SIG-M5 (cell line): ENCODE measurements around the gene SGPP1.
"Not testable (repeated sequence)": the region's sequence is repeated elsewhere in the genome, so short reads cannot be mapped to it uniquely, and the experiment has no call there.

ENCODE experiments used
- DNase-seq: peaks from one replicate; lab custom pipeline; 2025; lab: John Stamatoyannopoulos, UW

The SGPP1 gene

GRCh38 chr14:63727736-63728728 lies at the start of gene SGPP1:
TSS of gene SGPP1 (minus strand) at chr14:63728065. CDS start at chr14:63727944, 121 bp downstream.
- DNase-seq: no peak

- DNase-seq: no peak
Observed at GRCh38 chr14:63777024-63777423, 49.2 kb upstream of the SGPP1 start.

- no peak for DNase-seq
Observed at GRCh38 chr14:63773504-63773903, 45.6 kb upstream of the SGPP1 start.

- no peak for DNase-seq
Observed at GRCh38 chr14:63770187-63770807, 42.4 kb upstream of the SGPP1 start.

- no peak for DNase-seq
Observed at GRCh38 chr14:63766611-63767010, 38.7 kb upstream of the SGPP1 start.

- DNase-seq: no peak
Observed at GRCh38 chr14:63764620-63765139, 36.8 kb upstream of the SGPP1 start.

GRCh38 chr14:63764103-63764502 lies 36.2 kb upstream of the SGPP1 start:
- no peak for DNase-seq

- DNase-seq: no peak
Observed at GRCh38 chr14:63761351-63762117, 33.7 kb upstream of the SGPP1 start.

- DNase-seq: no peak
Observed at GRCh38 chr14:63760014-63760413, 32.1 kb upstream of the SGPP1 start.

GRCh38 chr14:63759456-63759855 lies 31.6 kb upstream of the SGPP1 start:
- no peak for DNase-seq

GRCh38 chr14:63757211-63757610 lies 29.3 kb upstream of the SGPP1 start:
- DNase-seq: no peak

GRCh38 chr14:63752449-63753169 lies 24.7 kb upstream of the SGPP1 start:
- DNase-seq: peak; percentile 13

GRCh38 chr14:63751076-63751475 lies 23.2 kb upstream of the SGPP1 start:
- not testable (repeated sequence) for DNase-seq

GRCh38 chr14:63747846-63748245 lies 20.0 kb upstream of the SGPP1 start:
- DNase-seq: peak; percentile 81

- no peak for DNase-seq
Observed at GRCh38 chr14:63745858-63746425, 18.1 kb upstream of the SGPP1 start.

GRCh38 chr14:63745272-63745671 lies 17.4 kb upstream of the SGPP1 start:
- DNase-seq: no peak

- DNase-seq: no peak
Observed at GRCh38 chr14:63737582-63738006, 9.7 kb upstream of the SGPP1 start.

GRCh38 chr14:63735720-63736119 lies 7.9 kb upstream of the SGPP1 start:
- no peak for DNase-seq

- DNase-seq: no peak
Observed at GRCh38 chr14:63730659-63731058, 2.8 kb upstream of the SGPP1 start.

GRCh38 chr14:63727231-63727735 lies 582 bp downstream of the SGPP1 start:
- no peak for DNase-seq

GRCh38 chr14:63726499-63726898 lies 1.4 kb downstream of the SGPP1 start:
- no peak for DNase-seq
